ENCODE measurements around the gene OPA1. TPM values are rescaled to one million over a fixed set of nuclear protein-coding genes. Genes with fewer than 3 reads are reported as not detected.

The OPA1 gene
- total RNA-seq, 4 donors from 2014 or later: 45.3 to 78.8 (median 48.7) TPM

- Histone ChIP-seq H3K4me1 (no peaks in the 10 kb centered on the region), H3K27ac (no peak overlapping the region), H3K36me3 (no peaks in the 10 kb centered on the region), H3K9me3 (no peaks in the 10 kb centered on the region), H3K4me3 (replicated peaks in 1 of 3) (no peak overlapping the region), H3K27me3 (no peaks in the 10 kb centered on the region)
- intact Hi-C loops (cut with DNase I): no loop called here
- DNase-seq: no peak
- 74 to 81% methylated on average over 9 of the region's 9 CpGs for WGBS, 2 donors
- TF ChIP-seq POLR2A (IDR thresholded peaks at IDR 0.05): no peak
- TF ChIP-seq, protein P1, sequence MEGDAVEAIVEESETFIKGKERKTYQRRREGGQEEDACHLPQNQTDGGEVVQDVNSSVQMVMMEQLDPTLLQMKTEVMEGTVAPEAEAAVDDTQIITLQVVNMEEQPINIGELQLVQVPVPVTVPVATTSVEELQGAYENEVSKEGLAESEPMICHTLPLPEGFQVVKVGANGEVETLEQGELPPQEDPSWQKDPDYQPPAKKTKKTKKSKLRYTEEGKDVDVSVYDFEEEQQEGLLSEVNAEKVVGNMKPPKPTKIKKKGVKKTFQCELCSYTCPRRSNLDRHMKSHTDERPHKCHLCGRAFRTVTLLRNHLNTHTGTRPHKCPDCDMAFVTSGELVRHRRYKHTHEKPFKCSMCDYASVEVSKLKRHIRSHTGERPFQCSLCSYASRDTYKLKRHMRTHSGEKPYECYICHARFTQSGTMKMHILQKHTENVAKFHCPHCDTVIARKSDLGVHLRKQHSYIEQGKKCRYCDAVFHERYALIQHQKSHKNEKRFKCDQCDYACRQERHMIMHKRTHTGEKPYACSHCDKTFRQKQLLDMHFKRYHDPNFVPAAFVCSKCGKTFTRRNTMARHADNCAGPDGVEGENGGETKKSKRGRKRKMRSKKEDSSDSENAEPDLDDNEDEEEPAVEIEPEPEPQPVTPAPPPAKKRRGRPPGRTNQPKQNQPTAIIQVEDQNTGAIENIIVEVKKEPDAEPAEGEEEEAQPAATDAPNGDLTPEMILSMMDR (IDR thresholded peaks at IDR 0.05): no peak
These were observed 152.0 kb downstream of the OPA1 start for GRCh38 chr3:193744822-193745684.

DNA sequence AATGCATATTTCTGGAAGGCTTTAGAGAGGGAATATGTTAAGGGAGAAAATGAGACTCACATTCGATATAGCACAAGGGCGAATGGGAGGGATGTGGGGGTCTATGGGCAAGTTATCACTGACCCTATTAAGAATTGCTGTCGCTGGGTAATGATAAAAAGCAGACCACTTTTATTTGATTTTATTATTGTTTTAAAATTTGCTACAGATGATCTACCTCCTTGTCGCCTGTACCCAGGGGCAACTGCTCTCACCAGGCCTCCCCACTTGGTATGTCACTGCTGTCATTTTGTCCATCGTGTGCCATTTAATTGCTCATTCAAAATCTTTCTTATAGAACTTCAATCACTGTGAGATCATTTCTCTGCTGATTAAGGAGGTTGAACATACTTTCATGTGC lies 153.8 kb downstream of the OPA1 start:
- DNase-seq: no peak
- Histone ChIP-seq H3K9me3 (no peaks in the 10 kb centered on the region), H3K27me3 (no peaks in the 10 kb centered on the region), H3K27ac (no peak overlapping the region), H3K4me1 (no peaks in the 10 kb centered on the region), H3K4me3 (replicated peaks in 1 of 3) (no peak overlapping the region), H3K36me3 (no peaks in the 10 kb centered on the region)
- WGBS, 2 donors: 92 to 96% methylated on average over 5 of the region's 5 CpGs
- no peak for TF ChIP-seq POLR2A (IDR thresholded peaks at IDR 0.05)
- TF ChIP-seq, protein P1 (IDR thresholded peaks at IDR 0.05): no peak
- intact Hi-C loops (cut with DNase I): no loop called here

Small RNA genes lying within 50 kb of the gene (small RNA-seq; reads per million reads assigned to genes)
- gene RF00019 (not detected), gene RN7SL447P (not detected)

Other genes with a start within 250 kb of the OPA1 start
- gene ATP13A5, start 214.5 kb upstream of the OPA1 start, total RNA-seq: 1 to 10 TPM; 1.6 to 3.5 (median 2.4) TPM
- gene ATP13A4, start 38.3 kb upstream of the OPA1 start, total RNA-seq: 100 to 1,000 TPM; 197 to 348 (median 241) TPM

All from thyroid gland (tissue), 4 donors.